Coronary artery (tissue), 2 donors: ENCODE results near the gene C1orf115.

ENCODE experiments used
- DNase-seq: peaks from one replicate; pipeline ENCODE4 v3.0.0-alpha.2; 2017; ENCODE audit warnings: low spot score
- H3K27ac ChIP-seq, 2 donors: fragments of 200-600 bp; sonication (generic); one replicate each; pipeline ENCODE4 v1.5.1; 2016 to 2019
- H3K4me3 ChIP-seq: fragments of 200-600 bp; sonication (generic); 2 replicates; pipeline ENCODE4 v1.5.1; 2016; ENCODE audit warnings: mild to moderate bottlenecking, moderate library complexity
- CTCF ChIP-seq: fragments of 200-600 bp; sonication (generic); IDR thresholded peaks from one replicate; pipeline ENCODE4 v1.5.1; 2019; ENCODE audit warnings: antibody characterized with exemption

C1orf115 gene

GRCh38 chr1:220669005-220669404 is 21.2 kb upstream of the C1orf115 start:
- TF ChIP-seq CTCF = no peak
- H3K27ac ChIP-seq = no peak overlapping the region
- H3K4me3 ChIP-seq = no peak overlapping the region
- DNase-seq = no peak

GRCh38 chr1:220670365-220670764 is 19.8 kb upstream of the C1orf115 start:
- TF ChIP-seq CTCF = no peak
- Histone ChIP-seq H3K27ac (no peak overlapping the region), H3K4me3 (no peak overlapping the region)
- DNase-seq = no peak

GRCh38 chr1:220673921-220674320 is 16.2 kb upstream of the C1orf115 start:
- H3K27ac ChIP-seq = no peak overlapping the region
- no peak overlapping the region for H3K4me3 ChIP-seq
- no peak for TF ChIP-seq CTCF
- no peak for DNase-seq

GRCh38 chr1:220677251-220677650 is 12.9 kb upstream of the C1orf115 start:
- Histone ChIP-seq H3K4me3 (no peak overlapping the region), H3K27ac (no peak overlapping the region)
- TF ChIP-seq CTCF = no peak
- DNase-seq = no peak

GRCh38 chr1:220680085-220680687 is 10.0 kb upstream of the C1orf115 start:
- no peak for DNase-seq
- no peak overlapping the region for H3K27ac ChIP-seq
- no peak overlapping the region for H3K4me3 ChIP-seq
- TF ChIP-seq CTCF = peak; percentile 49

GRCh38 chr1:220681220-220681880 is 8.8 kb upstream of the C1orf115 start:
- Histone ChIP-seq H3K4me3 (no peak overlapping the region), H3K27ac (no peak overlapping the region)
- DNase-seq = no peak
- no peak for TF ChIP-seq CTCF
